ENCODE measurements around the gene RGCC.

Gene RGCC

GRCh38 chr13:41452462-41452861, 4.9 kb upstream of the RGCC start:
- no peak for DNase-seq (ENCODE audit: extremely low read depth in 1 of 2, low read depth in 1 of 2)

- no peak for DNase-seq (ENCODE audit: extremely low read depth in 1 of 2, low read depth in 1 of 2)
Measured at GRCh38 chr13:41453620-41454019, 3.7 kb upstream of the RGCC start.

DNA sequence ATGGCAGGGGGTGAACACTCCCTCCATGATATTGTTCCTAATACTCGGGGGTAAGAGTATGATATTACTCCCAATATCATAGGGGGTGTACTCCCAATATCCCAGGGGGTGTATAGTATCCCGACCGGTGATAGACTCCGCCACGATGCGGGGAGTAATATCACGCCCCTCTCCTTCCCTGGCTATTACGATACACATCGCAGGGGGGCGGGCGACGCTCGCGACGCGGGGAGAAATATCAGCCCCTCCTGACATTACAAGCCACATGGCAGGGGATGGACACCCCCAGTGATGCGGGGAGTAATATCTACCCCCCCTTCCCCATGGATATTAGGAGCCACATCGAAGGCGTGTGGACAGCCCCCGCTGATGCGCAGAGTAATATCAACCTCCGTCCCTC, 3.2 kb upstream of the RGCC start:
- DNase-seq (ENCODE audit: extremely low read depth in 1 of 2, low read depth in 1 of 2), result no peak

DNA sequence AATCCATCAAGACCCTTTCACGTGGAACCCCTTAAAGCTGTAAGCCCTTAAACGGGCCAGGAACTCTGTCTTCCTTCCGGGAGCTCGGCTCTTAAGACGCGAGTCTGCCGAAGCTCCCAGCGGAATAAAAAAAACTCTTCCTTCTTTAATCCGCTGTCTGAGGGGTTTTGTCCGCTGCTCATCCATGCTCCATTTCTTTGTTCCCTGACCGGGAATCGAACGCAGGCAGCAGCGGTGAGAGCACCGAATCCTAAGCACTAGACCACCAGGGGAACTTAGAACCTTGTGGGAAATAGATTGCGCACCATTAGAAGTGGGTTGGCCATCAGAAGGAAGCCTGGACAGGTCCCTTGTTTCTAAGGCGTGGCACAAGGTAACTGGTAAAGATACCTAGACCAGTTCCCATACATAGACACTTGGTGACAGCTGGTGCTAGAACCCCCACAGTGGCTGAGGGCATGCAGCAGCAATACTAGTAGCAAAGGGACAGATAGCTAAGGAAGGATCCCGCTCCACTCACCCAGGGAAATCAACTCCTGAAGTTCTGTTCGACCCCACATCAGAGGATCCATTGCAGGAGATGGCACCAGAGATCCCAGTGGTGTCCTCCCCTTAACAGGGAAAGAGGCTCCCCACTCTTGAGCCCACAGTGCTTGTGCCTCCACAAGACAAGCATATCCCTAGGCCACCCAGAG, 1.5 kb upstream of the RGCC start:
- DNase-seq (ENCODE audit: extremely low read depth in 1 of 2, low read depth in 1 of 2), result no peak

GRCh38 chr13:41457589-41458186, 338 bp downstream of the RGCC start:
- no peak for DNase-seq (ENCODE audit: extremely low read depth in 1 of 2, low read depth in 1 of 2)

- DNase-seq (ENCODE audit: extremely low read depth in 1 of 2, low read depth in 1 of 2), result peak in 1 of 2 donors; percentile 61
Measured at GRCh38 chr13:41458187-41458760, 924 bp downstream of the RGCC start.

DNA sequence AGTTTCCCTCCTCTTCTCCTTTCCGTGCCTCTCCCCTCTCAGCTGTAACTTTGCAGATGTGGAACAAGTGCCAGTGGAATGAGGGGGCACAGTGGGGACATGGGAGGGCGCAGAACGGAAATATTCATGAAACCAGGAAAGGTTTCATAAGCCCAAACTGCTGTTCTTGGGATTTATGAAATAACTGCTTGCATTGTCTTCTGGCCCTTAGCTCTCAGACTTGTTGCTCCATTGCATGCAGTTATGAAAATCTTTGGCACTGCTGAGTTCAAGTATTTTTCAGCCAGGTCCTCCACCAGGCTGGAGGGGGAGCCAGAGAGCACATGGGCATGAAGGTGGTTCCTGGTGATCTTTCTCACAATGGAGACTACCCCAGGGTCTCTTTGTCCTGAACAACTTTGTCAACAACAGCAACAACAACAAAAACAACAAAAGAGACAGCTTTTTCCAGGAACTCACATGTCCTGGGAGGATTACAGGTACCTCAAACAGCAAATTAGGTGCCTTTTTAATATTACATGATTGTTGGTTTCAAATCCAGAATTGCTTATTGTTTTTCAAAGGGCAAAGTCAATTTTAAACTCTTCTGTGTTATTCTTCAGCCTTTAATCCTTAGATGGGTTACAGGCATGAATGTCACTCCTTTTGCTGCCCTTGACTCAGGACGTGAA, 1.5 kb downstream of the RGCC start:
- DNase-seq (ENCODE audit: extremely low read depth in 1 of 2, low read depth in 1 of 2), result no peak

GRCh38 chr13:41459432-41460073, 2.2 kb downstream of the RGCC start:
- DNase-seq (ENCODE audit: extremely low read depth in 1 of 2, low read depth in 1 of 2), result no peak

DNA sequence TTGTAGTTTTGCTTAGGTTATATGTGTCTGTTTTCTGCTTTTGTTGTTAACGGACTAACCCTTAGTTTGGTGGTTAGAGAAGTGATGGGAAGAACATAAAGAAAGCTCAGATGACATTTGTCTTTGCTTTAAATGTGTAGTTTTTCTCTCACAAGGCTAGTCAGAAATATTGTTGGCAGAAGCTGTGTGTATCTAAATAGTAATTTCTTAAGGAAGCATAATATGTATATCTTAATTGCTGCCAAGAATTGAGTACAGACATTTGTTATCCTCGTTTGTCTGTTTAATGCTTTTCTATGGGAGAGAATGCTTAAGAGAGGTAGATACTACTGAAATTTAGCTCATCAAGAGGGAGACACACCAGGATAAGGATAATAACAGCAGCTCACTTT, 2.7 kb downstream of the RGCC start:
- no peak for DNase-seq (ENCODE audit: extremely low read depth in 1 of 2, low read depth in 1 of 2)

DNA sequence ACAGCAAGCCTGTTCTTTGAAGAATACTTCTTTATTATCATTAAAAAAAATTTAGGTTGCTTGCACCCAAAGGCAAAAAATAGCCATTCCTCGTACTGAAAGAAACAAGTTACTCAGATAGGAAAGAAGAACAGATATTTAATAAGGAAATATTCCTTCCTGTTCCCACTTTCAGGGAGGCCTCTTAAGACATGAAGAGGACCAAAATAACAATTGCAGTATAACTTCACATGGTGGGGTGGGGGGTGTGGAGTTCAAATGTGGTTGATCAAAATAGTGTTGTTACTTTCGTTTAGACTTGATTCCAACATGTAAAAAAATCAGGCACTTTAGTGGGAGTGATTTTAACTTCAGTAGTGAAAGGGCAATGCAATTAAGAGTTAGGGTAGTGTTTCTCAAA, 3.6 kb downstream of the RGCC start:
- no peak for DNase-seq (ENCODE audit: extremely low read depth in 1 of 2, low read depth in 1 of 2)

- no peak for DNase-seq (ENCODE audit: extremely low read depth in 1 of 2, low read depth in 1 of 2)
Measured at GRCh38 chr13:41461527-41462139, 4.3 kb downstream of the RGCC start.

- no peak for DNase-seq (ENCODE audit: extremely low read depth in 1 of 2, low read depth in 1 of 2)
Measured at GRCh38 chr13:41462427-41462826, 5.1 kb downstream of the RGCC start.

DNA sequence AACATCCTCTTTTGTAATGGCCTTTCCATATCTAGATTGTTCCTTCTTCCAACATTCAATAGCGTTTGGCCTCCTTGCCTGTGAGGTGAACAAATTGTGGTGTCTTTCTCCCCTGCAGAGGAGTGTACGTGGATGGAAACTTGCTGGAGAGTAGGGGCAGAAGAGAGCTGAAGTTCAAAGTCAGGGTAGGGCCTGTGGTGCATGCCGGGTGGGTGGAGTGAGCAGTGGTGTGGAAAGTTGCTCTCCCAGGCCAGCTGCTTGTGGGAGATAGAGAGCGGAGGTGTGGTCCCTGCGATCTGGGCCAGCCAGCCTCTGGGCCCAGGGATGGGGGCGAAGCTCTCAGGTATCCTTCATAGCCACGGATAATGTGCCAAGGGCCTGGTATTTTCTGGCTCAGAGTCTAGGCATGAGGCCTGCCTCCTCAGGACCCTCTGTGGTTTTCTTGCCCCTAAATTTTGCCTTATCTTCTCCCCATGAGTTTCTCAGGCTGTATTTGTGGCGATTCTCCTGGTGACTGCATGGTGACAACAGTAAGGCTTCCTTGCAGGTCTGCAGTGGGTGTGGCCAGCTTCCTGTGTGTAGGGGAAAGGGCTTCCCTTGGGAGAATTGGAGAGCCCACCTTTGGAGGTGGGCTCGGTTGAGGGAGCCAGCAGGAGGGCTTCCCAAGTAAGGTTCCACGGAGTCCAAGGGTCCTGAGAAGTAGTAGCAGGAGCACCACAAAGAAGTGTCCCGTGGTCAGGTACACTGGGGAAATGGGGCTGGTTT, 6.7 kb downstream of the RGCC start:
- no peak for DNase-seq (ENCODE audit: extremely low read depth in 1 of 2, low read depth in 1 of 2)

DNA sequence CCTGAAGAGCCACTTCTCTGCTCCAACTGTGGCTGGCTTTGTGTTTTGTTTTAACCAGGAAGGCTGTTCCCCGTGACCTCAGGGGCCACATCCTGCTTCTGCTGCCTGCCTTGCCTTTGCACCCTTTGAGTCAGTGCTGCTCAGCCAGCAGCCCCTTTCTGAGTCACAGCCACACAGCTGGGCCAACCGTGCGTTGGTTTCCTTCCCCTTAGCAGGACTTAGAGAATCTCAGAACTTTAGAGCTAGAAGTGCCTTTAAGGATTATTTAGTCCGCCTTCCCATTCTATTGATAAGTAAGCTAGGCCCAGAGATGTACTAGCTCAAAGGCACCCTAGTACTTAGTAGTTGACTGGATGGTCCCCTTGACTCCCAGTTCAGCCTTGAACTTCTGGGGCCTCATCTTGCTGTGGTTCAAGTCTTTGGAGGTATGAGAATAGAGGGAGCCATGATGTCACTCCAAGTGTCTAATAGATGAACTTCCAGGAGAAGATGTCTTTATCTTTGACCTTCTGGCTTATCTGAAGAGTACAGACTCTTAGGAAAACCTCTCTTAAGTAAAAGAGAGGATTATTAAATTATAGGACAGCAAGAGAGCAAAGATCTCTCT, 8.0 kb downstream of the RGCC start:
- DNase-seq (ENCODE audit: extremely low read depth in 1 of 2, low read depth in 1 of 2), result peak; percentile 71 to 91

DNA sequence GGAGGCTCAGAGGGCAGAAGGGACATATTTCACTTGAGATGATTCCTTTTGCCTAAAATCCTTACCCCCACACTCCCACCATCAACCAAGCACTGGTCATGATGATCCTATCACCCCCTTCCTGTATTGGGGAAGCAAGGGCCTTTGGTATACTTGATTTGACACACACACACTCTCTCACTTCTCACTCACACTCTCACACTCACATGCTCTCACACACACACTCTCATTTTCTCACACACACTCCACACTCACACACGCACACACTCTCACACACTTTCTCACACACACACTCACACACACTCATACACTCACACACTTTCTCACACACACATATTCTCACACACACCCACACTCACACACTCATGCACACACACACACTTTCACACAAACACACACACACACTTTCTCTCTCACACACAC, 8.6 kb downstream of the RGCC start:
- no peak for DNase-seq (ENCODE audit: extremely low read depth in 1 of 2, low read depth in 1 of 2)

DNA sequence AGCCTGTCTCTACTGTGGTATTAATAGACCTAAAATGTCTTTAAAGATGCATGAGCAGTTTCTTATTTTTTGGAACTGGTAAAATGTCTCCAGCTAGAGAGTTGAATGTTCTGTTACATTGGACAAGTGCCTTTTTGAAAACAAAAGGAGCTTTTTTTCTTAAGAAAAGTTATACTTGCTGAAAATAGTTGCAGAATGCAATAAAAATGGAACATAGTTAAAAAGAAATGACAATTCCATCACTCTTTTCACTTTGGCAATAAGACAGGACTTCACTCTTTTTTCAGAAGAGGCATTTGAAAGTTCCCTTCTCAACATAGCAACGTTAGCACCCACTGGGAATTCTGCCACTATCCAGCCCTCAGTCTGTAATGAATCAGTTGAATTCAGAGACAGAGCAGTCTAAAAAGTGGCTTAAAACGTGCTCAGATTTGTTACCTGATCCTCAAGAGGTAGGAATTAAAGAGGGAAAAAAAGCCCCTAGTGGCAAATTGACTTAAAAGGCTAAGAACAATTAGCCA, 10.1 kb downstream of the RGCC start:
- DNase-seq (ENCODE audit: extremely low read depth in 1 of 2, low read depth in 1 of 2), result no peak

GRCh38 chr13:41468631-41469030, 11.3 kb downstream of the RGCC start:
- DNase-seq (ENCODE audit: extremely low read depth in 1 of 2, low read depth in 1 of 2), result no peak

- no peak for DNase-seq (ENCODE audit: extremely low read depth in 1 of 2, low read depth in 1 of 2)
Measured at GRCh38 chr13:41470196-41470595, 12.8 kb downstream of the RGCC start.

- DNase-seq (ENCODE audit: extremely low read depth in 1 of 2, low read depth in 1 of 2), result no peak
Measured at GRCh38 chr13:41471785-41472184, 14.4 kb downstream of the RGCC start.

DNA sequence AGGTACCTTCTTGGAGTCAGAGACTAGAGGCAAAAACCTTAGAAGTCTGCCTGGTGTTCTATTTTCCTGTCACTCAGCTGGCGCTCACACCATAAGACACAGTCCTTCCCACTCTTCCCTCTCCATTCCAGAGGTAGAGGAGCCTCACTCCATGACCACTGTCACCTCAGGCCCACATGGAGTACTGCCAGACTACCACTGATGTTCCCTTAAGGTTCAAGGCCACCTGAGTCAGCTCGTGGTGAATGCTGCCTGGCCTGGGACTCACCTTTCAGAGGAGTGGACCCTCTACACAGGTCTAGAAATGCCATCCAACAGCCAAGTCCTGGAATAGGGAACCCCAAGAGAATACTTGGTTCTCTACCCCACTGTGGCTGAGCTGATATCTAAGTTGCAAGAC, 29.9 kb downstream of the RGCC start:
- no peak for DNase-seq (ENCODE audit: extremely low read depth in 1 of 2, low read depth in 1 of 2)
